ENCODE results near the gene PRICKLE4.
"Not testable (repeated sequence)": the region's sequence is repeated elsewhere in the genome, so short reads cannot be mapped to it uniquely, and the experiment has no call there.

The PRICKLE4 gene

GRCh38 chr6:41791984-41792383, 11.4 kb downstream of the PRICKLE4 start:
- Histone ChIP-seq H3K27me3 (ENCODE audit: control insufficient read depth, insufficient read depth, low read length) (no peaks in the 10 kb centered on the region), H3K4me3 (ENCODE audit: low read length) (no peak overlapping the region), H3K4me1 (ENCODE audit: control insufficient read depth, insufficient read depth, low read length) (no peaks in the 10 kb centered on the region), H3K9me3 (ENCODE audit: control insufficient read depth, low read length) (no peaks in the 10 kb centered on the region), H3K9ac (ENCODE audit: low read length) (no peak overlapping the region), H3K36me3 (ENCODE audit: control insufficient read depth, insufficient read depth, low read length) (peaks cover 6% of the 10 kb centered on the region)

DNA sequence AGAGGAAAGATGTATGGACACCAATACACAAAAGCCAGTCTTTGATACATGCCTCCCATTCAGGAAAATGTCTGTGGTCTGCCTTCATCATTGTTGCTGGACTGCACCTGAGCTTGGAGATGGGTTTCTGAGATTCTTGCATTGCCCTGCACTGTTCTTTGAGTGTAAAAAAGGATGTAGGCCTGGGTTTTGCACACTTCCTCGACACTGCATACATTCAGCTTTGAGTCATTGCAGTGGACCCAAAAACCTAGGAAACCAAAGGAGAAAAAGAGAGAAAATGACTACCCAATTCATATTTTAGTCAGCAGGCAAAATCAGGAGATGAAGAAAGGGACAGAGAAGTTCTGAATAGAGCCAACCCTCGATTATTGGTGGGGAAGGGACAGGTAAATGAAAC, 15.9 kb downstream of the PRICKLE4 start:
- Histone ChIP-seq H3K4me1 (ENCODE audit: control insufficient read depth, insufficient read depth, low read length) (no peaks in the 10 kb centered on the region), H3K9me3 (ENCODE audit: control insufficient read depth, low read length) (no peaks in the 10 kb centered on the region), H3K4me3 (ENCODE audit: low read length) (no peak overlapping the region), H3K9ac (ENCODE audit: low read length) (no peak overlapping the region), H3K36me3 (ENCODE audit: control insufficient read depth, insufficient read depth, low read length) (no peaks in the 10 kb centered on the region), H3K27me3 (ENCODE audit: control insufficient read depth, insufficient read depth, low read length) (no peaks in the 10 kb centered on the region)

DNA sequence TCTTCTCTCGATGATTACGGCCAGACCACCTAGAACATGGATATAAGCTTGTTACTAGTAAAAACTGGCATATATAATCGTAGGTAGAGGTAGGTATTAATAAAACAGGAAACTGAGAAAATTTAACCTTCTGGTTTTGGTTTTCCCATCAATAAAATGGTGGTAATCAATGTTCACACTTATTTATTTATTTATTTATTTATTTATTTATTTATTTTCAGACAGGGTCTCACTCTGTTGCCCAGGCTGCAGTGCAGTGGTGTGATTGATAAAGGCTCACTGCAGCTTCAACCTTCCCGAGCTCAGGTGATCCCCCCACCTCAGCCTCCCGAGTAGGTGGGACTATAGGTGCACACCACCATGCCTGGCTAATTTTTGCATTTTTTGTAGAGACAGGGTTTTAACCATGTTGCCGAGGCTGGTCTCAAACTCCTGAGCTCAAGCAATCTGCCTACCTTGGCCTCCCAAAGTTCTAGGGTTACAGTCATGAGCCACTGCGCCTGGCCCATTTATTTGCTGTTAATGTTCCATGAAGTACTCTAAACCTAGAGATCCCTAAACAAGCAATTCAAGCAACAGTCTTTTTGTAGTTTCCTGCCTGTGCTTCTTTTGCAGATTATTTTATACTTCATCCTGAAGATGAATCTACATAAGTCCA, 18.4 kb downstream of the PRICKLE4 start:
- Histone ChIP-seq H3K9me3 (ENCODE audit: control insufficient read depth, low read length) (no peaks in the 10 kb centered on the region), H3K9ac (ENCODE audit: low read length) (no peak overlapping the region), H3K36me3 (ENCODE audit: control insufficient read depth, insufficient read depth, low read length) (no peaks in the 10 kb centered on the region), H3K27me3 (ENCODE audit: control insufficient read depth, insufficient read depth, low read length) (no peaks in the 10 kb centered on the region), H3K4me3 (ENCODE audit: low read length) (no peak overlapping the region), H3K4me1 (ENCODE audit: control insufficient read depth, insufficient read depth, low read length) (no peaks in the 10 kb centered on the region)

DNA sequence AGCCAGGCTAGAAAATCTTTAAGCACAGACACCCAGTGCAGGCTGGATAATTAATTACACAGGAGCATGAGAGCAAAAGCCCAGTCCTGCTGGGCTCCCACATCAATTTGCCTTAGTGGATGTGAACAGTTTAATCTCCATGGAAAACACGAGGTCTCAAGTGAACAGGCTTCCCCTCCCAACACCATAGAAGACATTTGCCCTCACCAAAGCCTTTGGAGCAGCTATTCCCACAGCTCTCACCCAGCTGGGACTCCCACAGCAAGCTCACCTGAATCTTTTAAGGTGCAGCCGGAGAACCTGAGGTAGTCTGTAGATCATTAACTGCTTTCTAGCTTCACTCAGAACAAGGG, 19.0 kb downstream of the PRICKLE4 start:
- H3K27me3 ChIP-seq (ENCODE audit: control insufficient read depth, insufficient read depth, low read length), result no peaks in the 10 kb centered on the region
- no peak overlapping the region for H3K9ac ChIP-seq (ENCODE audit: low read length)
- no peaks in the 10 kb centered on the region for H3K4me1 ChIP-seq (ENCODE audit: control insufficient read depth, insufficient read depth, low read length)
- H3K9me3 ChIP-seq (ENCODE audit: control insufficient read depth, low read length), result no peaks in the 10 kb centered on the region
- H3K4me3 ChIP-seq (ENCODE audit: low read length), result no peak overlapping the region
- no peaks in the 10 kb centered on the region for H3K36me3 ChIP-seq (ENCODE audit: control insufficient read depth, insufficient read depth, low read length)

- Histone ChIP-seq H3K4me3 (ENCODE audit: low read length) (no peak overlapping the region), H3K27me3 (ENCODE audit: control insufficient read depth, insufficient read depth, low read length) (no peaks in the 10 kb centered on the region), H3K36me3 (ENCODE audit: control insufficient read depth, insufficient read depth, low read length) (no peaks in the 10 kb centered on the region), H3K9ac (ENCODE audit: low read length) (no peak overlapping the region), H3K9me3 (ENCODE audit: control insufficient read depth, low read length) (no peaks in the 10 kb centered on the region), H3K4me1 (ENCODE audit: control insufficient read depth, insufficient read depth, low read length) (no peaks in the 10 kb centered on the region)
Observed at GRCh38 chr6:41801380-41801779, 20.8 kb downstream of the PRICKLE4 start.

- no peak overlapping the region for H3K4me3 ChIP-seq (ENCODE audit: low read length)
- no peaks in the 10 kb centered on the region for H3K4me1 ChIP-seq (ENCODE audit: control insufficient read depth, insufficient read depth, low read length)
- no peaks in the 10 kb centered on the region for H3K27me3 ChIP-seq (ENCODE audit: control insufficient read depth, insufficient read depth, low read length)
- H3K36me3 ChIP-seq (ENCODE audit: control insufficient read depth, insufficient read depth, low read length), result no peaks in the 10 kb centered on the region
- no peak overlapping the region for H3K9ac ChIP-seq (ENCODE audit: low read length)
- no peaks in the 10 kb centered on the region for H3K9me3 ChIP-seq (ENCODE audit: control insufficient read depth, low read length)
Observed at GRCh38 chr6:41805830-41806774, 25.5 kb downstream of the PRICKLE4 start.

DNA sequence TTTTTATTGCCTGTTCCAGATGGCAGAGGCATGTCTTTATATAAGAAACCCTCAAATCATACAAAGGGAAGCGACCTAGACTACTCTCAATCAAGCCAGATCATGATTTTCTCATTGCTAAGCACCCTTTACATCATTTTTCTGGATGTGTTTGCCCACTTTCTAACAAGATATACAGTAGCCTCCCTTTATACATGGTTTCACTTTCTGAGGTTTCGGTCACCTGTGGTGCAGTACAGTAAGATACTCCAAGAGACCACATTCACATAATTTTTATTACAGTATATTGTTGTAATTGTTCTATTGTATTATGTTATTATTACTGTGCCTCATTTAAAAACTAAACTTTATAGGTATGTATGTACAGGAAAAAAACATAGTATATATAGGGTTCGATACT, 30.5 kb downstream of the PRICKLE4 start:
- H3K36me3 ChIP-seq (ENCODE audit: control insufficient read depth, insufficient read depth, low read length), result no peaks in the 10 kb centered on the region
- H3K9ac ChIP-seq (ENCODE audit: low read length), result no peak overlapping the region
- H3K4me1 ChIP-seq (ENCODE audit: control insufficient read depth, insufficient read depth, low read length), result no peaks in the 10 kb centered on the region
- H3K27me3 ChIP-seq (ENCODE audit: control insufficient read depth, insufficient read depth, low read length), result no peaks in the 10 kb centered on the region
- H3K9me3 ChIP-seq (ENCODE audit: control insufficient read depth, low read length), result no peaks in the 10 kb centered on the region
- no peak overlapping the region for H3K4me3 ChIP-seq (ENCODE audit: low read length)

- not testable (repeated sequence) for H3K9me3 ChIP-seq (ENCODE audit: control insufficient read depth, low read length); H3K27me3 ChIP-seq (ENCODE audit: control insufficient read depth, insufficient read depth, low read length); H3K36me3 ChIP-seq (ENCODE audit: control insufficient read depth, insufficient read depth, low read length); H3K4me1 ChIP-seq (ENCODE audit: control insufficient read depth, insufficient read depth, low read length); H3K9ac ChIP-seq (ENCODE audit: low read length); H3K4me3 ChIP-seq (ENCODE audit: low read length)
Observed at GRCh38 chr6:41811946-41812345, 31.4 kb downstream of the PRICKLE4 start.

- Histone ChIP-seq H3K27me3 (ENCODE audit: control insufficient read depth, insufficient read depth, low read length) (no peaks in the 10 kb centered on the region), H3K9ac (ENCODE audit: low read length) (no peak overlapping the region), H3K4me3 (ENCODE audit: low read length) (no peak overlapping the region), H3K36me3 (ENCODE audit: control insufficient read depth, insufficient read depth, low read length) (no peaks in the 10 kb centered on the region), H3K9me3 (ENCODE audit: control insufficient read depth, low read length) (no peaks in the 10 kb centered on the region), H3K4me1 (ENCODE audit: control insufficient read depth, insufficient read depth, low read length) (no peaks in the 10 kb centered on the region)
Observed at GRCh38 chr6:41813469-41813868, 32.9 kb downstream of the PRICKLE4 start.

GRCh38 chr6:41813956-41814355, 33.4 kb downstream of the PRICKLE4 start:
- H3K4me1 ChIP-seq (ENCODE audit: control insufficient read depth, insufficient read depth, low read length), result no peaks in the 10 kb centered on the region

GRCh38 chr6:41814629-41815028, 34.0 kb downstream of the PRICKLE4 start:
- H3K4me3 ChIP-seq (ENCODE audit: low read length), result no peak overlapping the region
- H3K9me3 ChIP-seq (ENCODE audit: control insufficient read depth, low read length), result no peaks in the 10 kb centered on the region

More at GRCh38 chr6:41813956-41814355, 33.4 kb downstream of the PRICKLE4 start:
- Histone ChIP-seq H3K27me3 (ENCODE audit: control insufficient read depth, insufficient read depth, low read length) (no peaks in the 10 kb centered on the region), H3K4me3 (ENCODE audit: low read length) (no peak overlapping the region), H3K36me3 (ENCODE audit: control insufficient read depth, insufficient read depth, low read length) (no peaks in the 10 kb centered on the region), H3K9ac (ENCODE audit: low read length) (no peak overlapping the region), H3K9me3 (ENCODE audit: control insufficient read depth, low read length) (no peaks in the 10 kb centered on the region)

DNA sequence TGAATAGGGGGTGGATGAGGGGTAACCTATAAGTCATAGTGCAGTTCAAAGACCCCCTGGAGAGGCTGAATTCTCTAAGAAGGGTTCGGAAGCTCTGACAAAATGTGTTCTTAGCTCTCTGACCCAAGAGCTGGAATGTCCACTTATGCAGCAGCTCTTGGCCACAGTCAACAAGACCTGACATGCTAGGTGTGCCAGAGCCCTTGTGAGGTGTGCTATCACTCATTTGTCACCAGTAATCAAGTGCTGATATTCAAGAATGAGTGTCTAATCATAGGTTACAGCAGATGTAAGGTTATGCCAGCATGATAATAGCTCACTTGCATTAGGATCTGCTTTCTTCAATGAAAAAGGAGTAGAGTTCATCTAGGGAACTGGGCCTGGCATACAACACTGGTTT, 35.0 kb downstream of the PRICKLE4 start:
- H3K4me1 ChIP-seq (ENCODE audit: control insufficient read depth, insufficient read depth, low read length), result no peaks in the 10 kb centered on the region
- no peak overlapping the region for H3K9ac ChIP-seq (ENCODE audit: low read length)
- H3K9me3 ChIP-seq (ENCODE audit: control insufficient read depth, low read length), result no peaks in the 10 kb centered on the region
- no peaks in the 10 kb centered on the region for H3K36me3 ChIP-seq (ENCODE audit: control insufficient read depth, insufficient read depth, low read length)
- no peak overlapping the region for H3K4me3 ChIP-seq (ENCODE audit: low read length)
- H3K27me3 ChIP-seq (ENCODE audit: control insufficient read depth, insufficient read depth, low read length), result no peaks in the 10 kb centered on the region

More at GRCh38 chr6:41814629-41815028, 34.0 kb downstream of the PRICKLE4 start:
- H3K27me3 ChIP-seq (ENCODE audit: control insufficient read depth, insufficient read depth, low read length), result no peaks in the 10 kb centered on the region
- no peaks in the 10 kb centered on the region for H3K36me3 ChIP-seq (ENCODE audit: control insufficient read depth, insufficient read depth, low read length)
- H3K9ac ChIP-seq (ENCODE audit: low read length), result no peak overlapping the region
- H3K4me1 ChIP-seq (ENCODE audit: control insufficient read depth, insufficient read depth, low read length), result no peaks in the 10 kb centered on the region
